NAMALWA (cell line): ENCODE measurements around the gene PIP5KL1.
"Not testable (repeated sequence)": the region's sequence is repeated elsewhere in the genome, so short reads cannot be mapped to it uniquely, and the experiment has no call there.

ENCODE experiments used
- DNase-seq: peaks from one replicate; pipeline ENCODE4 v3.0.0-alpha.2; 2015; ENCODE audit warnings: low spot score

The PIP5KL1 gene

DNA sequence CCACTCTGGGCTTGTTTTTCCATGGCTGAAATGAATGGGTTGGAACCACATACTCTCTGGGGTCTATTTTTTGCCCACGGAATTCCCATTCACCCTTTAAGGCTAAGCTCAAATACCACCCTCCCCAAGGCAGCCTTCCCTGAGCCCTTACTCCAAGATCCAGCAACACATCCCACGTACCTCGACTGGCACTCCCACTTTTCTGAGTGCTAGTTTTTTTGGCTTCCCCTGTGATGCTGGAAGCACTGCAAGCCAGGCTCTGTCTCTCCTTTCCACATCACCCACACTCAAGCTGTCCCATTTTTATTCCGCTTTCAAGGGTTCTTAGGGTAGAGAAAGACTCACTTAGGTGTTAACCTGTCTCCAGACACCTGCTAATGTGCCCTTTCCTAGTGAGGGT lies 37.2 kb downstream of the PIP5KL1 start:
- no peak for DNase-seq

DNA sequence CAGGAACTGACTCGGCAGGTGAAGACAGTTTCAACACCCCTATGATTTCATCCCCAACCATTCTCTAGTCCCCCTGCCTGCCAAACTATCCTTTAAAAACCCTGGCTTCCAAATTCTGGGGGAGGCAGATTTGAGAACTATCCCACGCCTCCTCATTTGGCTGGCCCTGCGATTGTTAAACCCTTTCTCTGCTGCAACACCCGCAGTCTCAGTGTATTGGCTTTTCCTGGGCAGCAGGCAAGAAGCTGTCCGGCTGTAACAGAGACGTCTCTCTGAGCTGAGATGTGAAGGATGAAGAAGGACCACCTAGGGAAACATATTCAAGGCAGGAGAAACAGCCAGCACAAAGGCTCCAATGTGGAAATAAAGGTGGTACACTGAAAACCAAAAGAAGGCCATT lies 37.7 kb downstream of the PIP5KL1 start:
- no peak for DNase-seq

DNA sequence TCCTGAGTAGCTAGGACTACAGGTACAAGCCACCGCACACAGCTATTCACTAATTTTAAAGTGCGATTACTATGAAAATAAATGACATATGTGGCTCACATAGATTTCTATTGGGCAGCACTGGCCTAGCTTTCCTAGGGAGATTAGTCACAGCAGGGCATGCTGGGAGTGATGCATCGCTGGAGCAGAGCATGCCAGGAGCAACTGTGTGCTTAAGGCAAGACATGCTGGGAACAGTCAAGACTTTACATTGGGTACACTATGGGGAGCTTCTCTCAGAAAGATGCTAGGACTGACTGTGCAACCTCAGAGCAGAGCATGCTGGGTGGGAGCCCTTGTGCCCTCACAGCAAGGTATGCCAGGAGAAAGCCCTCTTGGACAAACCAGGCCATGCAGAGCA lies 40.5 kb downstream of the PIP5KL1 start:
- no peak for DNase-seq

DNA sequence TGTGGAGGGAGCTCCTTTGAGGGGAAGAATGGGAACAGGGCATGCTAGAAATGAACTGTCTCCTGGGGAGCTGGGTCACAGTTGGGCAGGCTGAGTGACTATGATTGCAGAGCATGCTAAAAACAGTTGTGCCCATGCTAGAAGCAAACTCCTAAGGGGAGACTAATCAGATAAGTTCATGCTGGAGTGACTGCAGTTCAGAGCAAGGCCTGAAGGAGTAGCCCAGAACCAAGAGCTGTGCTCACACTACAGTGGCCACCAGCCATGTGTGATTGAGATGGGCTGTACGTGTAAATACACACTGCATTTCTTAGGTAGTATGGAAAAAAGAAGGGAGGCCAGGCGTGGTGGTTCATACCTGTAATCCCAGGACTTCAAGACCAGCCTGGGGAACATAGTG lies 42.8 kb downstream of the PIP5KL1 start:
- DNase-seq = peak; percentile 67

DNA sequence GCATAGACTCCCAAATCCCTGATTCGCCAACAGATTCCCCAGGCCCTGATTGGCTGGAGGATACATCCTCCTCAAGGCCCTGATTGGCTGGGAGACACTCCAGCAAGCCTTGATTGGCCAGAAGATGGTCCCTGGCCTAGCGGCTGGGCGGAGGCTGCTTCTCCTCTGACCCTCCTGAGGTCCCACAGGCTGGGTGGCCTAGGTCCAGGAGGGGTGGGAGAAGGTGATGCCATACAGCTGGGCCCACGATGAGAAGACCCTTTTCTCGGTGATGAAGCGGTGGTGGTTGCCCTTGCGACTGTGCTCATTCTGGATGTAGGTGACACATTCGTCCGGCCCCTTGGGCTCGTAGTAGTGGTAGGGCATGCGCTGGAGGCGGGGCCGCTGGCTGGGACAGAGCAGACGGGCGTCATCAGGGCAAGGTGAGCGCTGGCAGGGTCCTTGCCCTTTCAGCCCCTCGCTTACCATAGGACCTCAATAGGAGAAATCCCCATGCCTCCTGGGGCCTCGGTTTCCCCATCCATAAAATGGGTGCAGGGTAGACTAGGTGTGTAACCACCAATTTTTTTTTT lies 44.1 kb downstream of the PIP5KL1 start:
- DNase-seq = no peak

DNA sequence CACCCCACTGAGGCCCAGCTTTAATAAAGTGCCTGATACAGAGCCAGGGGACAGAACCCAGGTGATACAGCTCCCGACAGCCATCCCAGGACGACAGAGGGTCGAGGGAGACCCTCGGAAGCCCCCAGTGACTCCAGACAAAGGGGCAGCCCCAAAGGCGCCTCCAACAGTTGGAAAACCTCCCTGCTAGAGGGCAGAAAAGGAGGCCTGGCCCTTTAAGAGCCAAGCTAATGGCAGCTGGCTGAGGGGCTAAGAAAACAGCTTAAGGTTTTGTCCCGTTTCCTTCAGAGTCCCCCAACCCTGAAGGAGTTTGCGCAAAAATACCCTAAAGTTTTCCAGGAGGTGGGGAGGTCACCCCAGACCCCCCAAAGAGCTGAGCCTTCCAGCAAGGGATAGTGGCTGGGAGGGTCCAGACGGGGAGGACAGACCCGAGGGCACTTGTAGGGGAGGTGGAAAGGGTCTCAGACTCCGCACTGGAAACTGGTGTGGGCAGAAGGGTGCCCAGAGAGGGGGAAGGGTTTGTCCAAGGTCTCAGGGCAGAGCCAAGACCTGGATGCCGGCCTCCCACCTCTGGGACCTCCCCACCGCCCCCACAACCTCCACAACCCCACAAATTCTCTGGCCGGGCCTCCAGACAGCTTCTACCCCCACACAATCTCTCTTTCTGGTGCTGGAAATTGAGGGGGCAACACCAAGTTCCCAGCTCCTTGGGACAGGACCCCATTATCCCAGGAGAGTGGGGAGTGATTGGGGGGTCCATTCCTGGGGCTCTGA lies 44.9 kb downstream of the PIP5KL1 start:
- DNase-seq = no peak

DNA sequence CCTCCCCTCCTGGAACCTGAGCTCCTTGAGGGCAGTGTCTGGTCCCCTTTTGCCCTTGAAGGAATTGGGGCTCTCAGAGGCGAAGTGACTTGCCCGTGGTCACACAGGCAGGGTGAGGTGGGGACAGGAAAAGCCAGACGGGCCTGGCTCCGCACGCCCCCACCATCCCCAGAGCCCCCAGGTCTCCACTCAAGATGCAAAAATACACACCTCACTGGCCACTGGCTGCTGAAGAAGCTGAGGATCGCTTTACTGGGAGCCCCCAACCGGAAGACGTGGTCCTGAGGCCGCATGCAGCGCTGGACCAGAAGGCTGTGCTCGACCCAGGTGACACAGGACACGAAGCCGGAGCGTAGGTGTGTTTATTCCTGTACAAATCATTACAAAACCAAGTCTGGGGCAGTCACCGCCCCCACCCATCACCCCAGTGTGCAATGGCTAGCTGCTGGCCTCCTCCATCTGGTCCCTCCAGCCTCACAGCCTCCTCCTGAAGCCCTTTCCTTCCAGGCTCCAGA lies 45.5 kb downstream of the PIP5KL1 start:
- DNase-seq = no peak

DNA sequence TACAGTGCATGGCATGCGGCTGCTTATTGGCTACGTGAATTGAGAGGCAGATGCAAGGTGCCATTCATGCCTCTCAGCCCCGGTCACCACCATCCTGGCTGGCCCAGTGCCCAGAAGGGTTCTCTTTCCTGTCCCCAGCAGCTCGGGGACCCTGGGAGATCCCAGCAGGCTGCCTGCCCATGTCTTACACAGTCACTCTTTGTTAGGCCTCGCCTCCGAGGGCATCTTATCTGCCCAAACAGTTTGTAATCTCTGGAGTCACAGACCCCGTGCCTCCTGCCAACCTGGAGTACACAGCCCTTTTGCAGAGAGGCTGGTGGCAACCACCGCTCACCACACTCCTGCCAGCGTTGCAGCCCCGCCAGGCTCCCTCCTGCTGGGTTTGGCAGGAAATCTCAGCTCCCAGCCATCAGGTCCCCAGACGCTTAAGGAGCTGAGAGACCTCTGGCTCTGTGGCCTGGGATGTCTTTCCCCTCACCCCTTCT lies 46.1 kb downstream of the PIP5KL1 start:
- no peak for DNase-seq

DNA sequence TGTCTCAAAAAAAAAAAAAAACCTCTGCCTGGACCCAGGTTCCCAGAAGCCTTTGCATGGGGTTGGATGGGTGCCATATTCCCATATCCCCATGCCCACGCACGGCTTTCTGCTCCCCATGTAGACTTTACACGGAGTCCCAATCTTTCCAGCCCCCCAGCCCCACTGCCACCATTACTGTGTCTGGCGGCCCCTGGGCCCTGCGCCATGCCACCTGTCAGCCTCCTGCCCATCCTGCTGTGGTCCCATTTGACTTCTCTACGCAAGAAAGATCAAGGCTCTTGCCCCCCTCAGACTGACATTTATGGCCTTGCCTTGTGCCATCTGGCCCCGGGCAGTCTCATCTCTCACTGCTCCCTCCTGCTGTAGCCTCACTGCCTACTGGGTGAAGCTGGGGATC lies 46.6 kb downstream of the PIP5KL1 start:
- DNase-seq = peak; percentile 44

DNA sequence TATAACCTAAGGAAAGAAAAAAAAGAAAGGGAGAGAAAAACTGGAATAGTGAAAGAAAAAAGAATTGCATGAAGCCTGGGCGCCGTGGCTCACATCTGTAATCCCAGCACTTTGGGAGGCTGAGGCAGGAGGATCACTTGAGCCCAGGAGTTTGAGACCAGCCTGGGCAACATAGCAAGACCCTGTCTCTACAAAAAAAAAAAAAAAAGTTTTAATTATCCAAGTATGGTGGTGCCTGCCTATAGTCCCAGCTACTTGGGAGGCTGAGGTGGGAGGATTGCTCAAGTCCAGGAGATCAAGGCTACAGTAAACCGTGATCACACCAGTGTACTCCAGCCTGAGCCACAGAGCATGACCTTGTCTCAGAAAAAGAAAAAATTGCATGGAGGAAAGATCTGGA lies 48.9 kb downstream of the PIP5KL1 start:
- DNase-seq = not testable (repeated sequence)

DNA sequence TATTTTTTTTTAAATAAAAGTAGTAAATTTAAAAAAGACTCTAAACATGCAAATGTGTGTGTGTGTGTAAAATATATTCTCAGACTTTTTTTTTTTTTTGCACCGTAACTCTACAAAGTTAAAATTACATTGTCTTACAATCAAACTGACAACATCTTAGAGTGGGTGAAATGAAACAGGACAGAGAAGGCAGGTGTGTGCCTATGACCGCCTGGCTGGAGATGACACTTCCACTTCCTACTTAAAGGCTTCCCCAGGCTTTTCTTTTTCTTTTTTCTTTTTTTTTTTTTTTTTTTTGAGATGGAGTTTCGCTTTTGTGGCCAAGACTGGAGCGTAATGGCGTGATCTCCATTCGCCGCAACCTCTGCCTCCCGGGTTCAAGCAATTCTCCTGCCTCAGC lies 50.4 kb downstream of the PIP5KL1 start:
- DNase-seq = peak; percentile 49

DNA sequence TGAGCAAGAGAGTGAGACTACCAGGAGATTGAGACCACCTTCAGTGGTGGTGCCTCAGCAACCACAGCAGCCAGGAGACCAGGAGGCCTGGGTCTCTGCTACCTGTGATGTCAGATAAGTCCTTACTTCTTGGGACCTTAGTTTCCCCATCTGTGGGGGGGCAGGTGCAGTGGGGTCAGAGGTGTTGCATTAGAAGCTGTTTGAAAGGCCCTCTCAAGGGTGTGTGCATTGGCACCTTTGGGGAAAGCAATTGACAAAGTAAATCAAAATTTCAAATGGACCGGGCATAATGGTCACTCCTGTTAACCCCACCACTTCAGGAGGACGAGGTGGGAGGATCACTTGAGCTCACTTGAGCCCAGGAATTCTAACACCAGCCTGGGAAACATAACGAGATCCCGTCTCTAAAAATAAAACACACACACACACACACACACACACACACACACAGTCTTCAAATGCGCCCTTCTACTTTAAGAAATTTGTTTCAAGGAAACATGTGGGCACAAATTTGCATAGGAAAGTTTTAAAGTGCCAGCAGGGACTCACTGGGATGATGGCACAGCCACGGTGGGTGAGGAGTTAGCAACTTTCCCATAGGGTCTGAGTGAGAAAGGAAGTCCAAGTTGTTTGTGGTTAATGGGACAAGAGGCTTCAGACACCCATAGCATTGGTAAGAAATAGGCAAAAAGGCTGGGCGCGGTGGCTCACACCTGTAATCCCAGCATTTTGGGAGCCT lies 51.8 kb downstream of the PIP5KL1 start:
- DNase-seq = no peak

DNA sequence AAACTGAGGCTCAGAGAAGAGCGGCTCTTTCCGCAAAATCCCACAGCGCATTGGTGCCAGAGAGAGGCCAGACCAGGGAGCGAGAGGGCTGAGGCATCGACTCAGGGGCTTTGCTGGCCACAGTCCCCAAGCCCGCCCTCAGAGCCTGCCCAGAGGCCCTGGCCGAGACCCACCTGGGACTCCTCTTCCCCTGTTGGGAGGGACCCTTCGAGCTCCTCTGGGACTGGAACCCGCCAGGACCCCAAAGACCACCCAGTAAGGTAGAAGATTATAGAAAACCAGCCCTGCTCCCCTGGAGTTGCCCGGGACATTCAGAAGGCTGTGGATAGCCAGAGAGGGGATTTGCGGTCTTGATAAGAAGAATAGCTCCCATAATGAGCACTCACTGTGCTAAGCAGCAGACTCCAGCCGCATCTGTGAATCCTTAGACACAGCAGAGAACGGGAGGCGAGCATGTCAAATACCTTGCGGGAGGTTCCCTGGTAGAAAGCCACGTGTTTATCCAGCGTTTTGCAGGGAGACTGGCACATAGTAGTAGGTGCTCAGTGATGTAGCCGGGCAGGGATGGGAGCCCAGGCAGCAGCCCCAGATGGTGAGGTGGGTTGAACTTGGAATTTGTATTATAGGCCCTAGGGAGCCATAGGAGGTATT lies 52.5 kb downstream of the PIP5KL1 start:
- no peak for DNase-seq

DNA sequence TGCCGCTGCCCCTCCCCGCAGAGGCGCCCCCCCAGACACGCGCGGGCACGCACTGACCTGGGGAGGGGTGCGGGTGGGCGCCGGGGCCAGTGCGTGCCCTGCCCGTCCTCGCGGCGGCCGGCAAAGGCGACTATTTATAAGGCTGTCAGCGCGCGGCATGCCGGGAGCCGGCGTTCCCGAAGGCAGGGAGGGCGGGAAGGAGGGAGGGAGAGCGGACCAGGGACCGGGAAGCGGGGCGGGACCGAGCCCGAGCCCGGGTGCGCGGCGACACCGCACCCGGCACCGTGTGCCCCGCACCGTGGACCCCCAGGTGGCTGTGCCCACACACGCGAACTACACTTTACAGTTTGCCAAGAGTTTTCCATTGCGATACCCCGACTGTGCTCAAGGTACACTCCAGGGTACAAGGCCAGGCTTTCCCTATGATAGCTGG lies 53.0 kb downstream of the PIP5KL1 start, which contains the start of gene AK1:
Gene AK1, minus strand, starts transcription at position 110 of the 433 bp plus-strand sequence. CDS start 3,058 bp downstream, outside the sequence.
- DNase-seq = no peak

DNA sequence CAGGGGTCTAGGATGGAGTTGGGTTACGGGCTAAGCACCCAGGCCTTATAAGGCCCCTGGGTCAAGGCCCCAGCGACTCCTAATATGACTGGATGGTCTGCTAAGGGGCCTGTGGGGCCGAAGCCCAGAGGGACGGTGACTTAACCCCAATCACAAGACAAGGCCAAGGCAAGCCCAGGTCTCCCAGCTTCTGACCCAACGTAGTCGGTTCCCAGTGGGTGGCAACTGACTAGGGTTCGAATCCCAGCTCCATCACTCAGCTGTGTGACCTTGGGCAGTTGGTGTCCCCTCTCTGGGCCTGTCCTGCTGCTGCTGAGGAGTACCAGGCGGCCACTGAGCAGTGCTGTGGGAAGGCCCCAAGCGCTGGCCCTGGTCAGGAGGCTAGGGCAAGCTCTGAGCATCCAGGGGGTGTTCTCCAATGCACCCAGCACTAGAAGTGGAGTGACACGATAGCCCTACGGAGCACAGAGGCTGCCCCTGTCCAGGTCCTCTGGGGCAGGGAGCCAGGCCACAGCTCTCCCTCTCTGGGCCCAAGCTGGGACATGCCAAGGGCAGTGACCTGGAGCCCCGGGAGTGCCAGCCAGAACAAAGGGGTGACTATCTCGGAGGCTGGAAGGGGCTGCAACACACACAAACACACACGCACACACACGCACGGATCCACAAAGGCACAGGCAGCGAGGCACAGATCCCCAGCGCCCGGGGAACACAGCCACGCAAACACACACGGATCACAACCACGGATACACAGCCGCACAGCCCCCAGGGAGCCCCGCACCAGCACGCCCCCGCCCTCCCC lies 53.6 kb downstream of the PIP5KL1 start:
- DNase-seq = no peak

DNA sequence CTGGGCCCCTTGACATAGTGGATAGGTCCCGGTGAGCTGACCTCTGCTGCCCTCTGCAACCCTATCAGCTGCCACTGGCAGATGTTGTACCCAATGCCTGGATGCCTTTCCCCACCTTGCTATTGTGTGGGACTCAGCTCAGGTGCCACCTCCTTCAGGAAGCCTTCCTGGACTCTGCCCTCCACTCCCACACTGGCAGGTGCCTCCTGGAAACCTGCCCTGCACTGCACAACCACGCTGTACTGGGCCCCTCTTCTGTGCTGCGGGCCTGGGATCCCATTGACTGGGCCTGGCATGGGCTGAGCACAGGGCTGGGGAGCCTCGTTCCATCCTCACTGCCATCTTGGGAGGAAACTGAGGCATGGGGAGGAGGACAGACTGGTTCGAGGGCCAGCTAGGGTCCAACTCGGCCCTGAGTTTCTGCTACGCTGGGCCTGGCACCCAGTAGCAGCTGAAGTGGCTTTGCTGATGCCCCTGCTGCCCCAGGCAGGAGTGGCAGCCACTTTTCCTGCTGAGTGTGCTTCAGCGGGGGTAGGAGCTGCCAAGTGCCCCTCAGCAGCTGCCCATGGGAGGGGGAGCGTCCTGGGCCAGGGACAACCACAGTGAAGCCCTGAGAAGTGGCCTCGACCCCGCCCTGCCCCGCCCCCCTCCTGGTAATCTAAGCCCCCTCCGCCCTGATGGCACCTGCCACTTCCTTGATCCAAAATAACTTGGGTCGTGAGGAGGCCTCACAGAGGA lies 54.4 kb downstream of the PIP5KL1 start:
- DNase-seq = no peak

DNA sequence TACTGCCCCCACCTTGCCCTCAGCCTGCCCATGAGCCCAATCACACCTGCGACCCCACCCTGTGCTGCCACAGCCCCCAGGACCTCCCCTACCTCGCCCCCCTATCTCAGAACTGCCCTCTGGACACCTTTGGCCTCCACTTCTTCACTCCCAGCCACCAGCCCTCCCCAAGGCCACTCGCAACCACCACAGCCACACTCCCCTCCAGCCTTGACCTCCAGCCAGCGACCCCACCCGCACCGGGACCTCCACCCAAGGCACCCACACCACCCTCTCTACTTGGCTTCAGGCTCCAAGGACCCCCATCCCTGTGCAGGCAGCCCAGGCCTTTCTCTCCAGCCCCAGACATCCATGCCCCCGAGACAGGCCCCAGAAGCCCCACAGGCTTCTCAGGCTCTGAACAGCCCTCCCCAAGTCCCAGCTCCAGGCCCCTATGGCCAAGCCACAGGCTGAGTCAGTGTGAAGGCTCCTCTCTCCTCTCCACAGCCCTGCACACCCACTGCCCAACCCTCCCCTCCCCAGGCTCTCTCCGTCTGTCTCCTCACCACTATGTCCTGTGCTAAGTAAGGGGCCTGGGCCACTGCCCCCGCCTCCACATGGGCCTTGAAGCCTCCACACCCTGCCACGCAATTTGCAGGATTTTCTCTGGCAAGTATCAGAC lies 55.1 kb downstream of the PIP5KL1 start:
- no peak for DNase-seq

DNA sequence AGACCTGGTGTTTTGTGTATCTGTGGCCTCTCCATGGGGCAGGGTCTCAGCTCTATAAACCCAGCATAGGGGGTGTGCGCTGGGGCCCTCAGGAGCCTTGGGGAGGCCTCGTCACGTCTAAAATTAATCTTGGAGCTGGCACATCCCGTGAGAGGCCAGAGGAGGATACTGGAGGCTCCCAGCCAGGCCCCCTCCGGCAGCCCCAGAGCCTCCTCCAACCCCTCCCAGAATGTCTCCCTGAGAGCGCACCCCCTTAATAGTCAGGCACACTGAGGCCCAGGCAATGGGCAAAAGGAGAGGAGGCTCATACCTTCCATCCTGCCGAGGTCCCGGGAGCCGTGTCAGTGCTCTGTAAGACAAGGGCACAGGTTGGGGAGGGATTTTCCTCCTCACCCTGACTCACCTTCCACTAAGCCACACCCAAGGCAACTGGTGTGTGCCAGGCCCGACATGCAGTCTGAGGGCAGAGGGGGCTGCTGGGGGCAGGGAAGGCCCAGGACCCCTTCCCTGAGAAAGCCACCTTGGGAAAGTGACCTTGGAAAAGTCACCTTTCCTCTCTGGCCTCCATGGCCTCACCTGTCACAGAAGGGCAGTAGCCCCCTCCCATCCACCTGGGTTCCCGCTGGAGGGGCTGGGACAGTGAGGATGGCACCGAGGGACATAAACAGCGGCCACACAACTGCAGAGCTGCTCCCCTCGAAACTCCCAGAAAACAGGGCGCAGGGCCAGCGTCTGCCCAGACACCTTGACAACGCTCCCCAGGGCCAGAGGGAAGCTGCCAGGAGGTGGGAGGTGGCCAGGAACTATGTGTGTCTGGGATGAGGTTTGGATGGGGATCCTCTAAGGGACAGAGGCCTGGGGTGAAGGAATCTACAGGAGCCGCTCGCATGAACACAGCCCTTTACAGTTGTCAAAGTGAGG lies 56.0 kb downstream of the PIP5KL1 start:
- DNase-seq = no peak

DNA sequence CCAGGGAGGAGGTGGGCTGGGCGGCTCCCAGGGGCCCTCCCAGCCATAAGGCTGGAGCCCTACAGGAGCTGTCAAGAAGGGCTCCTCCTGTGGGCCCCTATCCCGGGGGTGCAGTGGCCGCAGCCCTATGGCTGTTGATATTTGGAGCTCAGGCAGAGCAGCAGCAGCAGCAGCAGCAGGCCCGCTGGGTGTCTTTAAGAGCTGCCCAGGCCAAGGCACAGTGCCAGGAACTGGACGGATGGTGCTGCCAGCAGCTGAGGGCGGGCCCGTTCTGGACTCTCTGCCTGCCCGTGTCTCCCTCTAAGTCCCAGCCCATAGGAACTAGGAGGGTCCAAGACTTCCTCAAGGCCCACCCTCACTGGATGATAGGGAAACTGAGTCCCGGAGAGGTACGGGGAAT lies 56.7 kb downstream of the PIP5KL1 start:
- DNase-seq = no peak
